GM18511 (cell line): ENCODE results near the gene ATP8A1.
A peak's percentile ranks its signal among the peaks of the same experiment; 100 is the strongest.

Source experiments
- ATAC-seq: cut with Tn5 transposase; IDR thresholded peaks from one replicate; pipeline ENCODE4 v1.9.1; 2021; ENCODE audit warnings: mild to moderate bottlenecking, moderate library complexity; ENCODE audit not compliant: unreplicated experiment

The ATP8A1 gene

DNA sequence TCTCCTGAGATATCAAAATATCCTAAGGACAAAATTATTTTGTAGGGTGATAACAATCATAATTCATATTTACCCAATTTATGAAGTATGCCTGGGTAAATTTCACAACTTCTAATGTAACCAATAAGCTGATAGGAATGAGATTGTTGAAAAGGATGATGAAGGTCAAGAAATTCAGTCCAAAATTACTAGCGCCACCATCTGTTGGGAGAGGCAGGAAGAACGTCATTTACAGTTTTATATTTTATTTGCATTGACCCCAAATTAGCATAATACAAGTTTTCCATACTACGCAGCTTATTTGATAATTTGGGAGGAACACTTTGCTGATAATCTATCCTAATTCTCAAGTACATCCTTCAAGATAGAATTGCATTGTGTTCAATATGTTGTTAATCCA is 78.7 kb downstream of the ATP8A1 start:
- no peak for ATAC-seq

DNA sequence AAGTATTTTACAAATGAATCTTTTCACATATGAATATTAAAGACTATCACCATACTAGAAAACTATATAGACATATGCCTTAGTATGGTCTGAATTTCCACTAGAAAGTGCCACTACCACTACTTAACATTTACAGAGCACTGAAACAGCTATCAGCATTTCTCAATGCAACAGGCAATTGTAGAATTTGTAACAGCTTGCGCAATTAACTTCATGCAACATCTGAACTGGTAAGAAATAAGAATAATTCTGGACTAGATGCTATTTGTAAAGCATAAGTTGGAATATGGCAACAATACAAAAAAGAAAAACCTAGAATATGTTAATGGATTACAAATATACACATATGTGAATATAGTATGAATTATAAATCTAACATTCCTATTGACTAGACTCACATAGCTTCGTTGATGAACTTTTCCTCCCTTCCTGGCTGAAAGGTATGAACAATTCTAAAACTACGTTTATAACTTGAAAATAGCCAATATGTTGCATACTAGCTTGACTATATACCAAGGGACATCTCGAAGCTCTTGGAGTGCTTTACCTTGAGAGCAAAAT is 82.0 kb downstream of the ATP8A1 start:
- no peak for ATAC-seq

DNA sequence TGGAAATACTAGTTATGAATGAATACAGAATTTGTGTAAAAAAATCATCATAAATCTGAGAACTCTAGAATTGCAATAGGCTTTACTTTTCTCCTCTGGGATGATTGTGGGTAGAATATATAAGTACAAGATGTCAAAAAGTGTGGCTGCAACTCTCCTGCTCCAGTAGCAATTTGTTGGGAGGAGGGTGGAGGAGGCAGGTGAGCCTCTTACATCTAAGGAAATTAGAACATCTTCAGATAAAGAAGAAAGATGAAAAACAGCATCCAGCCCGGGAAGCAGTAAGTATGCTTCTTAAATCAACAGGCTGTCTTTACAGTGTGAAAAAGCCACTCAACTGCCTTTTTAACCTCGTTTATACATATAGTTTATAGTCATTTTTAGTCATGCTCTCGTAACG is 83.7 kb downstream of the ATP8A1 start:
- ATAC-seq, result no peak

GRCh38 chr4:42570221-42570620 is 86.7 kb downstream of the ATP8A1 start:
- ATAC-seq, result no peak

GRCh38 chr4:42568610-42569207 is 88.2 kb downstream of the ATP8A1 start:
- ATAC-seq, result peak; percentile 96

DNA sequence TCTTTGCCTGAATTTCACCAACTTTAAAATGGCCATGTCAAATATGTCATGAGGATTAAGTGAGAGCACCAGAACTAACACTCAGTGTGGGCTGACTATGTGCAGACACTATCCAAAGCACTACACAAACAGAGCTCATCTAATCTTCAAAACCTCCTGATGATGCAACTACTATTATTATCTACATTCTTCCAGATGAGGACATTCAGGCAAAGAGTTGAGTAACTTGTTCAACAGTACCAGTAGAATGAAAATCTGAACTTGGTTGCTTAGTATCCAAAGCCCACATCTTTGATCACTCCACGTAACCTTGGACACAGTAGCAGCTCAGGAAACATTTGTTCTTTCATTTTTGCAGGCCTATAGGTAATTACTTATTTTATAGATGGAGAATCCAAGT is 90.1 kb downstream of the ATP8A1 start:
- no peak for ATAC-seq

DNA sequence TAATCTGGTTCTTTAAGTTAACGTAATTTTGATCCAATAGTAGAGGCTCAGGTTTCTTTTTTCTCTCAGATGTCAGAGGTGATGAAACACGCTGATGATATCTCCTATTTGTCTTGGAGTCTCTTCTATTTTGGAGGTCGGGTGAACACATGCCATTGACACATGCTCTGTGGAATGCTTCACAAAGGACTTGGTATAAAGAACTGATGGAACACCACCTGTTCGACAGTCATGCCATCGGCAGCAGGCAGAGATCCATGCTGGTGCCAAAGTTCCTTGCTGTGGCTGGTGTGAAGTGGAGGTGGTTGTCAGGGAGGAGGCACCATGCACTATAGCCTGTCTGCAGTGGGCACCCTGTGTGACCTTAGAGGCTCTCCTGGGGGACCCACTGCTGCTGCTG is 94.9 kb downstream of the ATP8A1 start:
- ATAC-seq, result no peak

- ATAC-seq, result no peak
These were observed 95.9 kb downstream of the ATP8A1 start for GRCh38 chr4:42561031-42561430.

DNA sequence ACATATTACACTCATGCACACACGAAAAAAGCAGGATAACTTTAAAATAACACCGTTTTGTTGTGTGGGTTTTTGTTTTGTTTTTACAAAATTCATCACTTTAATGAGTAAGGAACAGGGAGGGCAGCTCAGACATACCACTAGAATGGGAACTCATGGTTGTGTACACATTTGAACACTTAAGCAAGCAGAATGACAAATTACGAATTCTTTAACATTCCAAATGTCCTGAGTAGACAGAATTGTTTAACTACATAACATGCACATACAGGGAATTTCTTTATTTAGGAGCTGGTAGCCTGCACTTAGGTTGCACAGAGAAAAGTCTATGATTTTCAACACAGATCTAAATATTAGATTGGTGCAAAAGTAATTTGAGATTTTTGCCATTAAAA is 96.4 kb downstream of the ATP8A1 start:
- ATAC-seq, result no peak

DNA sequence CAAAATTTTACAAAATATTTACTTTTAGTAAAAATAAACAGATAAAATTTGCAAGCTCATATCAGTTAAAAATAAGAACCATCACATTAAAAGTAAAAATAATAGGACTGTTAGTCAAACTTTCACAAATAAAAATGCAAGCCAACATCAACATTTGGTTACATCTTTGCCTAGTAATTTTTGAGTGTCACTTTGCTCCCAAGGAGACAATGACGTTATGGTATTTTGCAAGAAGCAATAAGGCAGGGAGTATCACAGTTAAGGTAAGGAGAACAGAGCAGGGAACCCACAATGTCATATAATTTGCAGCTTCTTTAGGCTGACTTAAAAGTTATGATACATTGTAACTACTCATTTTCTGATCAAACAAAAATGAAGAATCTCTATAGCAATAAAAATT is 98.7 kb downstream of the ATP8A1 start:
- ATAC-seq, result no peak

DNA sequence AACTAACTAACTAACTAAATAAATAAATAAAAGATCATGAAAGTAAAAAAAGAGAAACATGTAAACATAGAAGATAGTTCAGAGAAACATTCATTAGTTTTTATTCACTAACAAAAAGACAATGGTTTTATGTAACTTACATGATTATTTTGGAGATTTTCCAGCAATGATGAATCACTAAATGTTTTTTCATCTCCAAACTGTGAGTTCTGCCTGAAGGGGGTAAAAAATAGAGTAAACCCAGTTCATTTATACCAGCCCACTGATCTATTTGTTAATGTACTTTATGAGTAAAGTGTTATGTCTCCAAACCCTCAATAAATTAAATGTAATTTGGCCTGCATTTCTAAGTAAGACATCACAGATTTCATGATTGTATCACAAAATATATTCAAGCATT is 101.1 kb downstream of the ATP8A1 start:
- no peak for ATAC-seq

DNA sequence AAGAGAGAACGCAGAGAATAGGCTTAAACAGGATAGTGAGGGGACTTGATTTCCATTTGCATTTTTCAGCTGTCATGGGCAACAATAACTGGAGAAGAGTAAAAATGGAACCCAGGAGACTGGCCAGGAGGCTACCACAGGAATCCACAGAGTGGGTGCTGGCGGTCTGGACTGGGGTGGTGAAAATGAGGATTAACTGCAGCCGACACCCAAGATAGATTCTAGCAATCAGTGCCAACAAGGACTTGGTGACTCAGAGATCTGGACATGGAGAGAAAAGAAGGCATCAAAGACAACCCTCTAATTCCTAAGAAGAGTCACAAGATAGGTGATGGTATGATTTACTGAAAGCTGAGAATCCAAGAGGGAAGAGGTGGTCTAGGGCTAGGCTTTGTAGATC is 102.8 kb downstream of the ATP8A1 start:
- no peak for ATAC-seq

- ATAC-seq, result no peak
These were observed 107.0 kb downstream of the ATP8A1 start for GRCh38 chr4:42549896-42550295.

DNA sequence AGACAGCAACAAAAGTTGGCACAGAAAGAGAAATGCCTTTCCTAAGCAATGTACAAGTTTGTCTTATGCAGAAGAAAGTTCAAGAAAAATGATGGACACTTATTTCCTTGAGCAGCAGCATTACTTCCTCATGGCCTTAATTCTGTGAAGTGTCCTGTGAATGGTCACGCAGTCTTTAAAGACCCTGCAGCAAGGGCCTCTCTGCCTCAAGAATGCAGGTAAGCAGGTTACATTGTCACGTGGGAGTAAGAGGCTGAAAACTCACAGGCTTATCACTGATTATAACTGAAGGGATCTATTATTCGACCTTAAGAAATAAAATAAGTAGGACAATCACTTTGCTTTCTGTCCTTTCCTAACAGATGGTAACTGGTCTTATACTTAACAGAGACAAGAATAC is 109.1 kb downstream of the ATP8A1 start:
- ATAC-seq, result no peak

DNA sequence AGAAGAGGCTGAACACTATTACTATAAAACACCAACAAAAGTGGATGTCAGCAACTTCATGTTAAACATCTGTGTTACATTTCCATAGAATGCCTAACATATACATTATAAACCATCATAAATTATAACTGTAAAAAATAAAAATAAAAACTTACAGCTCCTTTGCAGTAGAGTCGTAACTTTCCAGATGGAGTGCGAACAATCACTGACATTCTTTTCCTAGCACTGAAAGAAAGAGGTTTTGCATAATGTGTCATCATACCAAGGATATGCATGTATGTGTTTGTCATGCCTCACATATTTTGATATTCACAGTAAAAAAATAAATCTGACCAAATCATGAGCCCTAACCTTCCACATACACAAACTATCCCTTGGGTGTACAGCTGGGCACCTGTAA is 113.1 kb downstream of the ATP8A1 start:
- ATAC-seq, result no peak

DNA sequence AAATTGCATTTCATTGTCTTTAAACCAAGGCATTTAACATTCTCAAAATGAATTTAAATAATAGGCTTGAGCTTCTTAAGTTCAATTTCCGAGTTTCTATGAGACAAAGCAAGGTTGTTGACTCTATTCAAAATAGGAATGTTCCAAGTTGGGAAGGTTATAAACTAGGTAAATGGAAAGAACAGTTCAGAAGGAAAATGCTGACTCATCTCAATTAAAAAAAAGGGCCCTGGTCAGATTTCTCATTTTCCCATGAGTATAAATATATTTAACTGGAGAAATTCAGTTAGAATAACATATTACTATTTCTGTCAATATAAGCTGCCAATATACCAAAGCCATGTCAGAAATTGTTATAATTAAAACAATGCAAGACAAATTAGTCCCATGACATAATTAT is 113.8 kb downstream of the ATP8A1 start:
- no peak for ATAC-seq

DNA sequence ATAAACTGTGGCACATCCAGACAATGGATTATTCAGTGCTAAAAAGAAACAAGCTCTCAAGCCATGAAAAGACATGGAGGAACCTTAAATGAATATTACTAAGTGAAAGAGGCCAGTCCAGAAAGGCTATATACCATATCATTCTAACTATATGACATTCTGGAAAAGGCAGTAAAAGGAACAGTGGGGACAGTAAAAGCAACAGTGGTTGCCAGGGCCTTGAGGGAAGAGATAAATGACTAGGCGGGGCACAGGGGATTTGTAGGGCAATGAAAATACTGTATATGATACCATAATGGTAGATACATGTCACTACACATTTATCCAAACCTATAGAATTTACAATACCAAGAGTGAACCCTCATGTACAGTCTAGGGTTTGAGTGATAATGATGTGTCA is 115.3 kb downstream of the ATP8A1 start:
- no peak for ATAC-seq

DNA sequence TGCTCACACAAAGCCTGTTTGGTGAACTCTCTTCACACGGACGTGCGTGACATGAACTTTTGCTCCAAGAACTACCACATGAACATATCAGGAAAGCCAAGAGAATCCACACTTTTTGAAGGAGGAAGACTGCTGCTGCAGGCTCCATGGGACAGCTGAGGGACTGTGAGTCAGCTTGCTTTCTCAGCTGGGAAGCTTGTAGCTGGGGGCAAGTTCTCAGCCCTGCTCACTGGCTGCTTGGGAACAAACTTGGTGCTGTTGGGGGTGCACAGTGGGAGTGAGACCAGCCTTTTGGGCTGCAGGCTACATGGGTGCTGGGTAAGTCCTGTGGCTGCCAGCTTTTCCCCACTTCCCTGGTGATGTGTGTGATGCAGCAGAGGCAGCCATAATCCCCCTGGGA is 123.9 kb downstream of the ATP8A1 start:
- no peak for ATAC-seq

GRCh38 chr4:42531341-42532030 is 125.4 kb downstream of the ATP8A1 start:
- no peak for ATAC-seq

DNA sequence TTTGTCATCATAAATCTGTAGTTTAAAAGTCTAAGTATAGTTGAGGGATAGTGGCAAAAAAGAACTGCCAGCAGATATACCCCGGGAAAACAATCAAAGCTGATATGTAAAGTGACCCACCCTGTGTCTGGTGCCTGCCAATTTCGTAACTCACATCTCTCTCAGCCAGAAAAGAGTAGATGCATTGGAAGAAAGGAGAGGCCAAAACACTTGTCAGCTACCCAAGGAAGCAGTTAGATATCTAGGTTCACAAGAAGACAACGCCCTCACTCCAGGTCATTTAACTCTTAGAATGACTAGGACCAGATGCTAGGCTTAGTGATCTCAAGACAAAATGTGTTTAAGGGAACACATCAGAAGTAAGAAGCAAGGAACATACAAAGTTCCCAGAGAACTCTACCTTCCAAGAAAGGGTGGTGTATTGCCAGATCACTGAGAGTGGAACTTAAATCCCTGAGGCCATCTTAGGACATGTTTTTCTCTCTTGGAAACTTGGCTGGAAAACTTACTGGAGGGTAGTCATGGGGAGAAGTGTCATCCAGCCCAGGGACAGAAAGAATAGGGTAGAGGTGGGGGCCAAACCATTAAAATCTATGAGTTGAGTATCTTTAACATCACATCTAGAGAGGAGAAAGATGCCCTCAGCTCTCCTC is 133.7 kb downstream of the ATP8A1 start:
- ATAC-seq, result no peak

GRCh38 chr4:42519803-42520417 is 137.0 kb downstream of the ATP8A1 start:
- peak; percentile 75 for ATAC-seq
